ENCODE results near the gene KIF16B.

- no peak for TF ChIP-seq ZNF263 (CRISPR knock-in tag; IDR thresholded peaks at IDR 0.05; ENCODE audit: low read depth)
- no peak for TF ChIP-seq ZMAT4 (CRISPR knock-in tag; IDR thresholded peaks at IDR 0.05)
- no peak for TF ChIP-seq CTCF (IDR thresholded peaks at IDR 0.05)
- TF ChIP-seq ZNF416 (CRISPR knock-in tag; IDR thresholded peaks at IDR 0.05), result no peak
- no peak for TF ChIP-seq NR2C2 (CRISPR knock-in tag; IDR thresholded peaks at IDR 0.05)
- TF ChIP-seq NR3C1 (CRISPR knock-in tag; conservative IDR thresholded peaks at IDR 0.05; ENCODE audit: low read depth), result no peak
- TF ChIP-seq ZNF138 (CRISPR knock-in tag; conservative IDR thresholded peaks at IDR 0.05), result no peak
Observed at GRCh38 chr20:16575390-16576140, 2.3 kb upstream of the KIF16B start.

Measured in WTC11 (cell line).